Upper lobe of left lung (tissue), 4 donors: ENCODE results near the gene MAVS.

ENCODE experiments used
- CTCF ChIP-seq, 6 experiments: fragments of 450-650 bp in 4 of 6; fragments of 200-600 bp in 2 of 6; sonication (generic) in 2 of 6; IDR thresholded peaks; one replicate each; pipeline ENCODE4 v1.5.1; 2016 to 2019; ENCODE audit warnings: antibody characterized with exemption in 6 of 6
- POLR2AphosphoS5 ChIP-seq, 2 donors: sonication (generic); formaldehyde crosslinking; IDR thresholded peaks; one replicate each; pipeline ENCODE4 v1.5.1; 2017; ENCODE audit warnings: antibody characterized with exemption in 2 of 2

- TF ChIP-seq POLR2AphosphoS5 (IDR thresholded peaks at IDR 0.05): no peak
- TF ChIP-seq CTCF (IDR thresholded peaks at IDR 0.05): no peak
These were observed 58.2 kb downstream of the MAVS start for GRCh38 chr20:3904857-3905256.
